ENCODE results near the gene SIGMAR1. TPM values are rescaled to one million over a fixed set of nuclear protein-coding genes. Genes with fewer than 3 reads are reported as not detected.

The SIGMAR1 gene
- total RNA-seq, 4 donors from 2014 or later, result 78.5 to 111 (median 109) TPM

- peak; percentile 88 to 94 for DNase-seq (ENCODE audit: low spot score in 2 of 2)
- TF ChIP-seq EP300 (IDR thresholded peaks at IDR 0.05), result no peak
- no peak for TF ChIP-seq POLR2A (IDR thresholded peaks at IDR 0.05)
- peak; percentile 44 to 94 for TF ChIP-seq CTCF (IDR thresholded peaks at IDR 0.05)
- TF ChIP-seq POLR2AphosphoS5 (IDR thresholded peaks at IDR 0.05), result no peak
- peak overlapping the region; percentile 25 for H3K27ac ChIP-seq
Observed at GRCh38 chr9:34591248-34591916, 46.2 kb downstream of the SIGMAR1 start.

GRCh38 chr9:34590381-34591247 is 47.0 kb downstream of the SIGMAR1 start:
- WGBS, result 12% methylated on average over 12 of the region's 40 CpGs

More at GRCh38 chr9:34591248-34591916, 46.2 kb downstream of the SIGMAR1 start:
- Histone ChIP-seq H3K27me3 (peaks cover 31% of the 10 kb centered on the region), H3K36me3 (no peaks in the 10 kb centered on the region), H3K9me3 (no peaks in the 10 kb centered on the region), H3K4me3 (peak overlapping the region; percentile 66), H3K4me1 (peaks cover 62% of the 10 kb centered on the region)
- no CpG with 5 or more reads among the region's 60 CpGs for WGBS

GRCh38 chr9:34589636-34590380 is 47.8 kb downstream of the SIGMAR1 start, which contains the start of gene CNTFR:
CNTFR (minus strand) TSS chr9:34589724; CDS start chr9:34568981, 20,743 bp downstream.
- H3K4me3 ChIP-seq, result peak within 1 kb of the TSS; percentile 66
- peak within 1 kb of the TSS; percentile 25 for H3K27ac ChIP-seq
- peaks cover 40% of the 10 kb centered on the region for H3K27me3 ChIP-seq
- under 1% methylated on average over 43 of the region's 104 CpGs for WGBS
- peaks cover 62% of the 10 kb centered on the region for H3K4me1 ChIP-seq
- no peaks in the 10 kb centered on the region for H3K9me3 ChIP-seq
- no peak for DNase-seq (ENCODE audit: low spot score in 2 of 2)
- TF ChIP-seq POLR2AphosphoS5 (IDR thresholded peaks at IDR 0.05) (no peak), CTCF (IDR thresholded peaks at IDR 0.05) (no peak), POLR2A (IDR thresholded peaks at IDR 0.05) (no peak), EP300 (IDR thresholded peaks at IDR 0.05) (no peak)
- no peaks in the 10 kb centered on the region for H3K36me3 ChIP-seq

More at GRCh38 chr9:34590381-34591247, 47.0 kb downstream of the SIGMAR1 start:
- Histone ChIP-seq H3K9me3 (no peaks in the 10 kb centered on the region), H3K36me3 (no peaks in the 10 kb centered on the region), H3K27me3 (peaks cover 37% of the 10 kb centered on the region), H3K4me3 (peak overlapping the region; percentile 66), H3K4me1 (peaks cover 62% of the 10 kb centered on the region), H3K27ac (peak overlapping the region; percentile 25)
- DNase-seq (ENCODE audit: low spot score in 2 of 2), result peak in 1 of 2 donors; percentile 72
- TF ChIP-seq POLR2AphosphoS5 (IDR thresholded peaks at IDR 0.05) (no peak), POLR2A (IDR thresholded peaks at IDR 0.05) (no peak), CTCF (IDR thresholded peaks at IDR 0.05) (no peak), EP300 (IDR thresholded peaks at IDR 0.05) (no peak)

GRCh38 chr9:34588671-34589635 is 48.6 kb downstream of the SIGMAR1 start:
- DNase-seq (ENCODE audit: low spot score in 2 of 2), result no peak
- peaks cover 40% of the 10 kb centered on the region for H3K27me3 ChIP-seq
- no peak overlapping the region for H3K27ac ChIP-seq
- WGBS, result 2% methylated on average over 42 of the region's 86 CpGs
- H3K4me1 ChIP-seq, result peaks cover 55% of the 10 kb centered on the region
- no peak for TF ChIP-seq EP300 (IDR thresholded peaks at IDR 0.05)
- TF ChIP-seq POLR2AphosphoS5 (IDR thresholded peaks at IDR 0.05), result no peak
- TF ChIP-seq POLR2A (IDR thresholded peaks at IDR 0.05), result no peak
- no peaks in the 10 kb centered on the region for H3K36me3 ChIP-seq
- peak overlapping the region; percentile 66 for H3K4me3 ChIP-seq
- H3K9me3 ChIP-seq, result no peaks in the 10 kb centered on the region

Measured in suprapubic skin (tissue), 4 donors.